GM21390 (cell line): ENCODE data around the gene GREB1L.
"Not testable (repeated sequence)": the region's sequence is repeated elsewhere in the genome, so short reads cannot be mapped to it uniquely, and the experiment has no call there.

Experiments
- ATAC-seq: cut with Tn5 transposase; IDR thresholded peaks from one replicate; pipeline ENCODE4 v1.9.1; 2021; ENCODE audit not compliant: unreplicated experiment

GREB1L gene

GRCh38 chr18:21262979-21263378, 20.9 kb downstream of the GREB1L start:
- ATAC-seq, result no peak

- no peak for ATAC-seq
These were observed 22.6 kb downstream of the GREB1L start for GRCh38 chr18:21264651-21265050.

GRCh38 chr18:21265971-21266673, 24.1 kb downstream of the GREB1L start:
- no peak for ATAC-seq

DNA sequence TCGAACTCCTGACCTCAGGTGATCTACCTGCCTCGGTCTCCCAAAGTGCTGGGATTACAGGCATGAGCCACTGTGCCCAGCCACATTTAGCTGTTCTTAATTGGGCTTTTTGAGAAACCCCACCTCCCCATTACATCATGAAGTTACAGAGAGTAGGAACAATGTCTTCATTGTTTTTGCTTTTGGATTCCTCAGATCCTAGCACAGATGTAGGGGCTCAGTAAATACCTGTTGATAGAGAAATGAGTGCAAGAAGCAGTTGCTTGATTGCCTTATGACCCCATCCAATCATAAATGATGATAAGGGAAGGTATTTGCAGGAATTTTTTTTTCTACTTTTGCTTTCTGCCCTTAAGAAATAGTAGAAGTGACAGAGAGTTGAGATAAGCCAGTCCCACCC, 25.4 kb downstream of the GREB1L start:
- ATAC-seq, result no peak

GRCh38 chr18:21269349-21269748, 27.3 kb downstream of the GREB1L start:
- ATAC-seq, result no peak

DNA sequence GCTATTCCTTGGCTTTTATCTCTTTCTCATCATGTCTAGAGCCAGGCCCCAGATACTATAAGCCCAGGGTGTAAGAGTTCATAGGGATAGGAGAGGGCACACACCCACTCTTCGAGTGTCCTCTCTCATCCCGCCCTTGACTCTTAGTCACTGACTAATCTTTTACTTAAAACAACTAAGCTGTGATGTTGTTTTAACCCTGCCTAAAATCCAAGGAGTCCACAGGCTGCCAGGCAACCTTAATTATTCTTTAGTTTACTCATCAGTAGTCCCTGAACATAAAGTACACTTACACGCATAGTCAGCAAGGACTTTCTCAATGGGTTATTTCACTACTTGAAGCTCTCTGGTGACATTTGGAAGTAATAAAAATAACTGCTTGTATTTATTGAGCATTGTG, 28.4 kb downstream of the GREB1L start:
- ATAC-seq, result no peak

GRCh38 chr18:21272016-21272579, 30.1 kb downstream of the GREB1L start:
- ATAC-seq, result no peak

GRCh38 chr18:21273568-21273967, 31.5 kb downstream of the GREB1L start:
- no peak for ATAC-seq

DNA sequence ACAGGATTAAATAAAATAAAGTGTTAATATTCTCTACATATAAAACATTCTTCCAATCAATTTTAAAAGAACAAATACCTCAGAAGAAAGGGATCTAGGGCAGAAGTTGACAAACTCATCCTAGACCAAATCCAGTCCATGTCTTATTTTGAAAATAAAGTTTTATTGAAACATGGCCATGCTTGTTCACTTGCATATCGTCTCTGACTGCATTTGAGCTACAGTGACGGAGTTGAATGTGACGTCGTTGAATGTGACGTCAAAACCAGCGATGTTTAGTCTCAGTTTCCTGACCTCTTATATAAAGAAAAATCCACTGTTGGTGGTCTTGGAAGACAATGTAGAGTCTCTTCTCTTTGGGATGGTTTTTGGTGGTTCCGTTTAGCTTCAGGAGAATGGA, 33.6 kb downstream of the GREB1L start:
- no peak for ATAC-seq

DNA sequence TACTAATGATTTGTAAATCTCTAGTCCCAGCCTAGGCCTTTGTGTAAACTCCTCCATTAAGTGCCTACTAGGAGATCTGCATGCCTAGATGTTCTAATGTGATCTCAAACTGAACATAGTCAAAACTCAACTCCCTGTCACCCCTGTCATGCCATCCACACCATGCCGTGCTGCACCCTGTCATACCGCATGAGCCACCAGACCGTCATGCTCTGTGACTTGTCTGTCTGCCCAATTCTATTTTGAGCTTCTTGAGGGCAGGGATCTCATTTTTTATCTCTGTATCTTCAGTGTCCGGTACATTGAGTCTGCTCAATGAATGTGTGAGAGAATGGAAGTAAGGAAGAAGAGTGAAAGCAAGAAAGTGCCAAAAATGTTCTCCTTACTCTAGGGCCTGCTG, 35.5 kb downstream of the GREB1L start:
- no peak for ATAC-seq

DNA sequence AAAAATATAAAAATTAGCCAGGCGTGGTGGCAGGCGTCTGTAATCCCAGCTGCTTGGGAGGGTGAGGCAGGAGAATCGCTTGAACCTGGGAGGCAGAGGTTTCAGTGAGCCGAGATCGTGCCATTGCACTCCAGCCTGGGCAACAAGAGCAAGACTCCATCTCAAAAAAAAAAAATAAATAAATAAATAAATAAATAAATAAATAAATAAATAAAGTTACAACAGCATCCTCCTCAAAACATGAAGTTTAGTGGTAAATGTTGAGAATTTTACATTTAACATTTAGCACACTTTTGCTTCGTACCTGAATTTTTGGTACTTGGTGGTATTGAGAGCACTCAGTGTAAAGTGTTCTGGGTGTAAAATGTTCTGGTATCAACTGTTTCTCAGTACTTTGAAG, 36.2 kb downstream of the GREB1L start:
- ATAC-seq, result not testable (repeated sequence)

GRCh38 chr18:21281603-21282002, 39.6 kb downstream of the GREB1L start:
- no peak for ATAC-seq

DNA sequence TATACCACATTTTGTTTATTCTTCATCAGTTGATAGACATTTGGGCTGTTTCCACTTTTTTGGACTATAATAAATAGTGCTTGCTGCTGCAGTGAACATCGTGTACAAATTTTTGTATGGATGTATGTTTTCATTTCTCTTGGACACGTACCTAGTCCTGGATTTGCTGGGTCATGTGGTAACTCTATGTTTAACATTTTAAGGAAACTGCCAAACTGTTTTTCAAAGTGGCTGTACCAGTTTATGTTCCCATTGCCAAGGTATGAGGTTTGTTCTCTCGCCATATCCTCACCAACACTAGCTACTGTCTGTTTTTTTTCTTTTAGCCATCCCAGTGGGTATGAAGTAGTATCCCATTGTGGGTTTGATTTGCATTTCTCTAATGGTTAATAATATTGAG, 42.5 kb downstream of the GREB1L start:
- ATAC-seq, result no peak

DNA sequence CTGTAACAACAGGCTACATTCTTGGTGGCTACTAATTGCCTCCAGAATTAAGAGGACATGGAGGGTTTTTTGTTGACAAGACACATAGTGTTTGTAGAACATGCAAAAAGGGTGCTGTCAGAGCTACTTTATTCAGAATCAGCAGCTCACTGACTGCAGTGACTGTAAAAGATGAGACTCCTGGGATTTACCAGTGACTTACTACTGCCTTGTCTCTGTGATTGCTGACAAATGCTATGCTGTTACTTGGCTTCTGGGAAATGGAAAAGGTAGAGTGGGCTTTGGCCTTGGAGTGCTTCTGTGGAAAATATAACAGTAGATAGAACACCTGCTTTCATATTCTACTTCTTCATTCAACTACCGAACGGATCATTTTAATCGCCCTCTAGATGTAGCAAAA, 47.8 kb downstream of the GREB1L start:
- no peak for ATAC-seq

GRCh38 chr18:21291106-21291505, 49.1 kb downstream of the GREB1L start:
- ATAC-seq, result no peak

- no peak for ATAC-seq
These were observed 51.4 kb downstream of the GREB1L start for GRCh38 chr18:21293479-21293878.

- no peak for ATAC-seq
These were observed 53.1 kb downstream of the GREB1L start for GRCh38 chr18:21295101-21295500.

- no peak for ATAC-seq
These were observed 54.0 kb downstream of the GREB1L start for GRCh38 chr18:21296045-21296444.

DNA sequence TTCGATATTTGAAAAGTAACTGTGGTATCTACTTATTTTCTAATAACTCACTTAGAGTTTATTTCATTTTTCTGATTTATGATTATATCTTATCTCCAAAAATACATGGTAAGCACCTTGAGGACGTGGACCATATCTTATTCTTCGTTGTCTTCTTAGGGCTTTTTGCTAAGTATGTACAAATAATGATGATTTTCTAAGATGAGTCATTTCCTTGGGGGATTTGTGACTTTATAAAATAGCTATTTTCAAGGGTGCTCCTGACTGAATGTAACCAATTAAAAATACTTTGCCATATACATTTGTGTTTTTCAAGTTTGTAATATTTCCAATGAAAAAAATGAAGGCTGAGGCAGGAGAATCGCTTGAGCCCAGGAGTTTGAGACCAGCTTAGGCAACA, 56.3 kb downstream of the GREB1L start:
- no peak for ATAC-seq

- ATAC-seq, result no peak
These were observed 58.2 kb downstream of the GREB1L start for GRCh38 chr18:21300035-21300907.

DNA sequence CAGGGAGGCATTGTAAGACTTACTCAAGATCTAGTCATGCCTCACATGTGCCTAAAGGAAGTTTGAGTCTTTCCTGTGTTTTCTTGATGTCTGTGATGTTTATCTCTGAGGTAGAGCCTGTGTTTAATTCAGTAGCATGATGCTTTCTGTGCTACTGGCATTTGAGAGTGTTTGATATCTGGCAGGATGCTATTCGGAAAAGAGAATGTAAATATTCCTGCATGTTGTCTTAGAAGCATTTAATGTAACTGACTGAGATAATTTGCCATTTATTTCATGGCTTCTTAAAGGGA, 58.8 kb downstream of the GREB1L start:
- no peak for ATAC-seq

DNA sequence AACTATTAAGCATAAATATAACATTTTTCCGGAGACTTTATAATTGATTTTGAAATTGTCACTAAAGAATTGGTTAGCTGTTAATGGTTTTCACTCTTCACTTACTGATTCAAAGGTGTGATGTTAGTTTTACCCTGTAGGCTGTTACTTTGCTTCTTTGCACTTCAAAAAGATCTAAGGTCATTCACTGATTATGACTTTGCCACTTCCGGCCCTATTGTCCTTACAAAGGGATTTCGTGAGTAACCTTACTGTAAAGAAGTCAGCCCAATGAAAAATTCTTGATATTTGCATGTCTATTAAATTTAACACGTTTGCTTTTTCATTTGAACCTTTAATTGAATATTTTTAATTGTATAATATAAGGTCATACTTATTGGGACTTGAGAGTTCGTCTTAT, 61.4 kb downstream of the GREB1L start:
- ATAC-seq, result no peak
